GM04503 (cell line): ENCODE measurements around the gene ZNF275.
"Not testable (repeated sequence)": the region's sequence is repeated elsewhere in the genome, so short reads cannot be mapped to it uniquely, and the experiment has no call there.

Experiments used
- DNase-seq: peaks from one replicate; pipeline ENCODE4 v3.0.0-alpha.2; 2012; ENCODE audit warnings: low read depth

The ZNF275 gene, protein sequence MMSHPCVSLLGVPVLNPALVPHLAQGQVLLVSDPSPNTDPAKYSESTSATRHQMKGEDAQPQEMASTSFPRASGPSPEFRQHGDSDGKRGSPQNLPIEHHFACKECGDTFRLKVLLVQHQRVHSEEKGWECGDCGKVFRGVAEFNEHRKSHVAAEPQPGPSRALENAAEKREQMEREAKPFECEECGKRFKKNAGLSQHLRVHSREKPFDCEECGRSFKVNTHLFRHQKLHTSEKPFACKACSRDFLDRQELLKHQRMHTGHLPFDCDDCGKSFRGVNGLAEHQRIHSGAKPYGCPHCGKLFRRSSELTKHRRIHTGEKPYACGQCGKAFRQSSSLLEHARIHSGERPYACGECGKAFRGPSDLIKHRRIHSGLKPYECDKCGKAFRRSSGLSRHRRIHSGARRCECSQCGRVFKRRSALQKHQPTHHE

DNA sequence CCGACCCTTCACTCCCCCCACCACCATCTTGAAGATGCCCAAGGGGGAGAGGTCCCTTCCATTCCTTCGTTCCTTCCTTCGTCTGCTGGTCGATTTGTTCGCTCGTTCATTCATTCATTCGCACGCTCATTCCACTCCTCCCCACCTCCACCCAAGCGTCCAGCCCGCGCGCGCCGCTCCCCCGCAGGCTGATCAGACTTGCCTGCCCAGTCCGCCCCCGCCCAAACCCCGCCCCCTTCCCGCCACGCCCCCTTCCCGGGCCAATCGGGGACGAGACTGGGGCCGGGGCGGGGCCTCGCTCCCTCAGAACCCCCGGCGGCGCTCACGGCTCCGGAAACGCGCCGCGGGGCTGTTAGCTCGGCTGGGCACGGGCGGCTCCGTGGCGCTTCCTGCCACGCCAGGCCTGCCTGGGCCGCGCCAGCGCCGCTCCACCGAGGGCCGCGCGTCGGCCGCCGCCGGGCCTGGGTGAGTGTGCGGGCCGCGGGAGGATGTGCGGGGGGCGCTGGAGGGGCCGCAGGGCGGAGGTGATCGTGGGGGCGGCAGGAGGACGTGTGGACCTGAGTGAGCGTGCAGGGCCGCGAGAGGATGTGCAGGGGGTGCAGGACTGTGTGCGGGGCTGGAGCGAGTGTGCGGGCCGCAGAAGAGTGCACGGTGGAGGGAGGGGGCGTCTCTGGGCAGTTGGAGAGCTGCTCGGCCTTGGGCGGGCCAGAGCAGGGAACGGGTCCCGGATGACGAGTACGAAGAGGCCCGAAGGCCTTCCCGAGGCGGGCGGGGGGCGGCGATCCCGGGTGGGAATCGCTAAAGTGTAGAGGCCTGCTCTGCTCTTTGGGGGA is at the start of gene ZNF275:
Gene ZNF275 (plus strand): TSS at position 333 of the 833 bp plus-strand sequence. CDS start 2,527 bp downstream, outside the sequence.
- peak; percentile 15 for DNase-seq

DNA sequence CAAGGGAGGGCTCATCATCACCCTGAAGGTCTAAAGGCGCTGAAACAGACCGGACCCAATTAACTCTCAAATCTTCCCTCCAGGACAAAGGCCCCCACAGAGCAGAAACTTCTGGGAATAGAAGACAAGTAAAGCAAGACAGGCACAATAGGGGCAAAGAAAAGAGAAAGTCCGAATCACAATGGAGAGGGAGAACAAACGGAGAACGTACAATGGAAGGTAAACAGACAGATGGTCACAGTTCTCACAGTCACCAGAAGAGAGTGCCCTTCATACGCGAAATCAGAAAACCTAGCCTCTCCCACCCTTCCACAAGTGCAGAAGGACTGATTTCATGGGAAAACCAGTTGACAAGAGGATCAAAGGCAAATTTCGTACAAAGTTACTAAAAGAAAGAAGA is 48.3 kb upstream of the ZNF275 start:
- DNase-seq = not testable (repeated sequence)

DNA sequence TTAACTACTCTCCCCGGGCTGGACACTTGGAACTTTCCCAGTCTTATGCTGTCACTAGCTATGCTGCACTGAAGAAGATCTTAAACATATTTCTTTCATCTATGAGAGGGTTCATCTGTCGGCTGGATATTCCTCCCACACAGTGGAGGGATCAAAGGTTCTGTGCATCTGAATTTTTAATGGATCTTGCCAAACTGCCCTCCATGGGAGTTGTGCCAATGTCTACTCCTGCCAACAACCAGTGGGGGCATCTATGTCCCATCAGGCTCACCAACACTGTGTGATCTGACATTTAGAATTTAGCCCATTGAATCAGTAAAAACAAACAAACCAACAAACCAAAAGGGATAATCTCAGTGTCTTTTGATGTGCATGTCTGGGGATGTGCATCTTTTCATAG is 45.1 kb upstream of the ZNF275 start:
- DNase-seq = not testable (repeated sequence)

DNA sequence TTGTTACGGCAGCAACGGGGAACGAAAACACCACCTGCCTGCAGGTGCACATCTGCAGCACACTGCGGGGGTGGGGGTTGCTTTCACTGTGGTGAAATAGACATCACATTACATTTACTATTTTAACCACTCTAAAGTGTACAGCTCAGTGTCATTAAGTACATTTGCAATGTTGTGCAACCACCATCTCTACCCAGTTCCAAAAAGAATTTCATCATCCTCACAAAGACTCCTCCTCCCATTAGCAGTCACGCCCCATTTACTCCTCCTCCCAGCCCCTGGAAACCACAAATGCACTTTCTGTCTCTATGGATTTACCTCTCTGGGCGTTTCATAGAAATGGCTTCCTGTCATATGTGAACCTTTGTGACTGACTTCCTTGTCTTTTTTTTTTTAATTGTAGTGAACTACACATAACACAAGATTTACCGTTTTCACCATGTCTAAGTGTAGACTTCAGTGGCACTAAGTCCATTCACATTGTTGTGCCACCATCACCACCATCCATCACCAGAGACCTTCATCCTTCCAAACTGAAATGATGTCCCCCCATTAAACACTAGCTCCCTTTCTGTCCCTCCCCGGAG is 40.4 kb upstream of the ZNF275 start:
- not testable (repeated sequence) for DNase-seq

DNA sequence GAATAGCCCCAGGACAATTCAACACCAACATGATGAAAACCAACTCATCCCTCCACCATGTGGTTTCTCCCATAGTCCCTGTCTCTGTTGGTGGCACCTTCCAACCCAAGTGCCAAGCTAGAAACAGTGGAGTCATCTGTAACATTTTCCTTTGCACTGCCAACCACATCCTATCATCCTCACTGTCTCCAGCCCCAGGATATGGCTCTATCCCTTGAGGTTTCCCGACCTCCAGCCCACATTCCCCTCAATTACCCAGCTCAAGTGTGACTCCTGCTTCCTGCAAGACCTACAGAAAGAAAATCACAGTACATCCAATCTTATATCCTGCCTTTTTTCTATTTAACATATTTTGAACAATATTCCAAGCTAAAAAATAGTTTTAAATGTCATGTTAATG is 36.6 kb upstream of the ZNF275 start:
- DNase-seq = no peak

DNA sequence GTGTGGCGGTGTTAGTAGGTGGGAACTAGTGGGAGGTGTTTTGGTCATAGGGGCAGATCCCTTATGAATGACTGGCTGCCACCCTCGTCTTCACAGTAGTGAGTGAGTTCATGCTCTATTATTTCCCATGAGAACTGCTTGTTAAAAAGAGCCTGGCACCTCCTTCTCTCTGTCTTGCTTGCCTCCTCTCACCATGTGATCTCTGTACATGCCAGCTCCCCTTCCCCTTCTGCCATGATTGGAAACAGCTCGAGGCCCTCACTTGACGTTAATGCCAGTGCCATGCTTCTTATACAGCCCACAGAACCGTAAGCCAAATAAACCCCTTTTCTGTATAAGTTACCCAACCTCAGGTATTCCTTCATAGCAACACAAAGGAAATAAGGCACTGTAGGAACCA is 34.1 kb upstream of the ZNF275 start:
- no peak for DNase-seq

DNA sequence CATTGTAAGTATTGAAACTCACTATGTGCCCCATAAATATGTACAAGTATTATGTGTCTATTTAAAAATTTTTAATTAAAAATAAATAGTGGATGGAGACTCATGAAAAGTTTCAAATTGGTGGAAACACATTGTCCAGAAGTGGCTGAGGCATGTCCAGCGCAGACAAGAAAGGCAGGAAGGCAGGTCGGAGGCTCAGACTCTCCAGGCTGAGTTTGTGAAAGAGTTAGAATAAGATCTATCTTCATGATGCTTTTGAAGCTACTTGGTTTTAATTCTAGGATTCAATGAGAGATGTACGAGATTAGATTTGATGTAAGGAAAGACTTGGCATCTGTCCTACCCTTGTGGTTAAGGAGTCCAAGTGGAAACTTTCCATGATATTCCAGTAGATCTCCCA is 32.2 kb upstream of the ZNF275 start:
- DNase-seq = no peak

DNA sequence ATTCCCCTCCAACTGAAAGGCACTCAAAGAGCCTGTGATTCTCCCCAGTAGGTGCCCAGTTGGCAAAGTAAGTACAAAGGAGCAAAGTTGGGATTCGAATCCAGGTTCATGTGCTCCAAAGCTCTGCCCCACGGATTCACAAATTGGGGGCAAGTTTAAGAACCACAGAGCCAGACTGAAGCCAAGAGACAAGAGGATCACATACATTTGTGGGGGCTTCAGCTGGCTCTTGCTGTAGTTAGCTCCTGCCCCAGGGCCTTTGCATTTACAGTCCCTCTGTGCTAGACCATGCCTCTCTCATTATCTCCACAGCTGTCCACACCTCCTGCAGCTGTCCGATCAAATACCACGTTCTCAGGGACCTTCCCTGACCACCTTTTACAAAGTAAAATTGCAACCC is 31.2 kb upstream of the ZNF275 start:
- DNase-seq = no peak

DNA sequence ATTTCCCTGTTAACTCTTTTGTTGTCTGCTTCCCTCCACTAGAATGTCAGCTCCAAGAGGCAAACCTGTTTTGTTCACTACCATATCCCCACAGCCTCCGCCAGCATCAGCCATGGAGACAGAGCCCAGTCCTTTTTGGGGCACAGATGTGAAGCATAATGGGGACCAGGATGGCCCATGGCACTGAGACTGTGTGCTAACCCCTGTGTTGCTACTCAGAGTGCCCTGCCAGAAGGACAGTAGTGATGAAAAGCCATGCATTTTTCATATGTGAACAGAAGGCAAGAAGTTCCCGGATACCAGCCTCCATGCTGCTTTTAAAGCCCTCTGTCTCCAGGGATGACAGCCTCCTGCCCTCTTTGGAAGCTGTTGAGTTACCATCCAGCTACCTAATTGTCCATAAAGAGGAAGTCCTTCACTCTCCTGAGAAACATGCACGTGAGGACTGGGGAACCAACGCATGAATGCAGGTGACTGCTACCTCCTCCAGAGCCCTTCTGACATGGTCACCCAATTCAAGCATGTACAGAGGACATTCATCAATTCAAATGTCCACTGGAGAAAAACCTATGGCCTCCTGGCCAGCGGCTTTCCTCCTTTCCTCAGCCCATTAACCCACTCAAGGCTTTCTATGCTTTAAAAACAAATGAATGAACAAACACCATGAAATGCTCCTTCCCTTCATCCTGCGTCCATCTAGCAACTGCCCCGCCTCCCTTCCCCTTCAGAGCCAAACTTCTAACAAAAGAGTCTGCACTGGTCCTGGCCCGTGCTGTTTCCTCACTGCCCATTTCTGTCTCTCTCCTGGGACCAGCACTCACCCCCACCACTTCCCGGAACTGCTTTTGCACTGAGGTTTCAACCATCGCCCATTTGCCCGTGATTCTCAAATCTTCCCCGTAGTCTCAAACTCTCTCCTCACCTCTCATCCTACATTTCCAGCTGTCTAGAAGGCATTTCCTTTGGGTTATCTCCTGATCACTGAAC is 30.4 kb upstream of the ZNF275 start:
- no peak for DNase-seq

DNA sequence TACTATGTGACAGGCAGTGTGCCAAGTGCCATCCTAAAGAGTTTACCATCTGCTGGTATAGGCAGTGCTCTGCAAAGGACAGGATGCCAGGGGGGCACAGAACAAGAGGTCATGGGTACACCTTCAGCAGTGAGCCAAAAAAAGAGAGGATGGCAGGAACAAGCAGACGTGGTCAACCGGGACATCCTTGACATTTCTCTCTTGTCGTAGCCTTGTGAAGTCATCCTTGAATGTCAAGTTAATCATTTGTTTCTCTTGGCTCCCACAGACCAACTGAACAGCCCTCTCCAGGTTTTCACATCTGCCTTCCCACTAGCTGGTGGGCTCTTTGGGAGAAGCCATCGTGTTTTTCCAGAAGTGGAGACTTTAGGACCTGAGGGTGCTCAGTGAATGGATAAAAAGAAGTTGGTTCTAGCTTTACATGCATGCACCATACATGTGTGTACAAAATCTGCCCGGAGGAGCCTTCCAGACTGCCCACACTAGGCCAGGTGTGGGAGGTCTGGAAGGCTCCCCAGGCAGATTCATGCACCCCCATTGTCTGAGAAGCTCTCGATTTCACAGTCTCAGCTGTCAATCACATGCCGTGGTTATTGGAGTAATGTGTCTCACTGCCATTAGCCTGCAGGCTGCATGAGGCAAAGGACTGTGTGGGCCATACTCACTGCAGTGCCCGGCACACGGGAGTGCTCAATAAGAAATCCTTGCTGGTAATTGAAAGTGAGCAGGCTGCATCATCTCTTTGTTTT is 28.8 kb upstream of the ZNF275 start:
- DNase-seq = no peak

DNA sequence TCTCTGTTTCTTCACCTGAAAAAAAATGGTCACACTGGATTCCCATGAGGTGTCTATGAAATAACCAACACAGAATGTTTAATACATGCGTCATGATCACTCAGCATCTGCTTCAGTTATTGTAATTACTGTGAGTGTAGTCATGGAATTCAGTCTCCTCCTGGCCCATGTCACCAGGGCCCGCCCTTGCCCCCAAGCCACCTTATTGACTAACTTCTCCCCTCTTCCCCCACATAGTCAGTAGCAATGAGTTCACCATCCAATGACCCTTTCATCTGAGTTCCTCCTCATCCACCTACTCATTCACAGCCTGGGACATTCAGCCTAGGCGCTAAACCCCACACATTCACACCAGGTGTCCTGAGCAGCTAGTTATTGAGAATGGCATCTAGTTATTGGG is 28.0 kb upstream of the ZNF275 start:
- DNase-seq = no peak

DNA sequence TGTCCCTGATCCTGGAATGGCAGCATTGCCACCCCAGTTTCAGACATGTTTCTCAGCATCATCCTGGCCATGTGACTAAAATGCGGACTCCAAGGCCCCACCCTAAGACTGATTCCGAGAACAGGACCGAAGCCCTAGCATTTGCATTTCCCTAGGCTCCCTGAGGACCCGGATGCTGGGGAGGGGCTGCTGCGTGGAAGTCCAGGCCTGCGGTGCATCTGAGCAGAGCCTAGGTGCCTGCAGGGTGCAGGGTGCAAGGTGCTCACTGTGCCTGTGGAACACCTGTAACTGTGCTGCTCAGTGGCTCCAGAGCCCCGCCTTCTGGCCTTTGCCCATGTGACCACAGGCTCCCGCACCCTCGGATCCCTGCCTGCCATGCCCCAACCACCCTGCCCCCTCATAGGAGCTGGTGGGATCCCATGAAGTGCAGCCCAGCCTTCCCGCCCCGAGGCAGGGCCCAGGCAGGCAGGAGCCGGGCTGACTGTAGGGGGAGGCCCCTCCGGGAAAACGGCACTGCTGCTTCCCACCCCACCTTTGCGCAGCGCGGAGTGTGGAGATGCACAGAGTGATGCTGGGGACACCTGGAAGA is 27.3 kb upstream of the ZNF275 start:
- DNase-seq = no peak

DNA sequence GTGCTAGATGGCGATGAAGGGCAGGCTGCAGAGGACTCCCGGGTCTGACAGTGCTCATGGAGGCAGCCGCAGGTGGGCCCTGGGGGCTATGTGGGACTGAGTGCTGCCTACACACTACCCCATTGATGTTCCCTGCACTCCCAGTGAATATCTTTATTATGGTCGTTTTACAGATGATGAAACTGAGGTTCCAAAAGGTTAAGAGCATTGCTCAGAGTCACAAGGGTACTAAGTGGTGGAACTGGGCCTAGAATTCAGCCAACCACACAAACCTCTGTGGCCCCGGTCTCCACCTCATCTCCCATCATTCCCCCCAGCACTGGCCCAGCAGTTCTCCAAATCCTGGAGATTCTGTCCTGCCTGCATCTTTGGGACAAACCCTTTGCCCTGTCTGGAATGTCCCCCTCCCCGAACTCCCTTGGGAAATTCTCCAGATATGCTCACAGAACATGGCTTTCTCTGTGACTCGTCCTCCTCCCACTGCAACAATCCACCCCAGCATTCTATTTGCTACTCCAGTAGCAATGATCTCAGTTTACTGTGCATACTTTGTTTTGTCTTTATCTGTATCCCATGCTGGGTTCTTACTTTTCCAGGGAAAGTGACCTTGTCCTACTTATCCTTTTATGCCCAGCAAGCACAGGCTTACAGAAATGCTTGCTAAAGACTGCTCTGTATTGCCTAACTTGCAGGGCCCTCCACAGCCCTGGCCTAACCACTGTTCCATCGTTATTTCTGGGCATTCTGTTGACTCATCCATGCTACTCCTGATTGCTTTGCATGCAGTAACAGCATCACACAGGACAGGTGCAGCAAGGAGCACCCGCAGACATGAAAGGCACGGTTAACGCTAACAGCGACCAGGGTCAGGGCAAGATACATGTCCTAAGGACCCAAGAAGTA is 26.4 kb upstream of the ZNF275 start:
- no peak for DNase-seq

DNA sequence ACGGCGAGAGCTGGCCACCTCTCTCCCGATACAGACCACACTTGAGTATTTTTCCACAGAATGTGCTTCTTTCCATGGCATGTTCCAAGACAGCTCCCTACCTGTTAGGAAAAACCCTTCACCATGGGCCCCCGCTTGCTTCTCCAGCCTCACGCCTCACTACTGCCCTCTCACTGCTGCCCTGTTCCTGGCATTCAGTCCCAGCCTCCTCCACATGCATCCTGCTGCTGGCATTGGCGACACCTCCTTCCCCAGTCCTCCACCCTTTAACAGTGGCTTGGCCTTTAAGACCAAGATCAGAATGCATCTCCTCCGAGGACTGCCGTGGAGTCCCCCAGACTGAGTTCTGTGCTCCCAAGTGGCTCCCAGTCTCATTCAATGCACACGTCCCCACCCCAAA is 23.1 kb upstream of the ZNF275 start:
- DNase-seq = no peak

DNA sequence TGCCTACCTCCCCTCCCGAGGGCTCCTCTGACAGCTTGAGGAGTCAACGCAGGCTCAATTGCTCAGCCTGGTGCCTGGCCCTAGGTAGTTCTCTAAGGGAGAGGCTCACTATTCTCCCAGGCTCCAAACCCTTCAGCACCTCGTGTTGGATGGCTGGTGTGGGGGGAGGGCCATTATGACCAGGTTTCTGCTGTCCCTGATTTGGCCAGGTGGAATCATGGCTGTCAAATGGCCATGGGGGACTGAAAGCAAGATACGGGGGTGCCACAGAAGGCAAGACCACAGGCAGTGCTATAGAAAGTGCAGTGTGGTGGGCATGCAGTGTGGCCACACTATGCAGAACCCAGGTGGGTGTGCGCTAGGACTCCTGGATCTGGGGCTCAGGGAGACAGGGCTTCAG is 21.9 kb upstream of the ZNF275 start:
- DNase-seq = no peak

DNA sequence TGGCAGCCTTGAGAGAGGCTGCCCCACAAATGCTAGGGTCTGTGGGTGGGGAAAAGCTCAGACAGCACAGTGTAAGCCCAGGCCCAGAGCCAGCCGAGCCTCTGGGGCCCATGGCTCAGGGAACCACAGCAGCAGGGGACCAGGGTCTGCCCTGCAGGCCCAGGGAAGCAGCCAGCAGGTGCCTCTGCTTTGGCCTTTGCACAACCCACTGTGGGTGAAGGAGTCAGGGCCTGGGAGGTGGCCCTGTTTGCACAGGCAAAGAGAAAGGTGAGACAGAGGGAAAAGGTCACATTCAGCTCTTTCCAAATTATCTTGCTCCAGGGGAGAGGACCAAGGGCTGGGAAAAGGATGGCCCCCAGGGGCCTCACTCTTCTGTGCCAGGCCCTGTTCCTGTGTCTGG is 21.1 kb upstream of the ZNF275 start:
- no peak for DNase-seq

DNA sequence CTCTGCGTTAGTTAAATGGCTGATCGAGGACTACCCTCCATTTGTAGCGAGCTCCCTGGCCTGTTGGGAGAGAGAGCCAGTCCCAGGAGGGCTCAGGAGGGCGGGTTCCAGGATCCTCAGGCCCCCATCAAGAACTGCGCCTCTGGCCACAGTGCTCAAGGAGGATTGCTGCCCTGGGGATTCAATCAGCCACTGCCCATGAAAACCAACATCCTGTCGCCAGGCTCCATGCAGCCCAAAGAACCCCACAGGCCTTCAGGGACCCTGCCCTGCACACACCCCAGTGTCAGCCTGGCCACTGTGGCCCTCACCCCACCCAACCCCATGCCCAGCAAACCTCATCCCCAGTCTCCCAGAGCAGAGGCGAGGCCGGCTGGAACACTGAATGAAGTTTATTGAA is 16.6 kb upstream of the ZNF275 start:
- no peak for DNase-seq

DNA sequence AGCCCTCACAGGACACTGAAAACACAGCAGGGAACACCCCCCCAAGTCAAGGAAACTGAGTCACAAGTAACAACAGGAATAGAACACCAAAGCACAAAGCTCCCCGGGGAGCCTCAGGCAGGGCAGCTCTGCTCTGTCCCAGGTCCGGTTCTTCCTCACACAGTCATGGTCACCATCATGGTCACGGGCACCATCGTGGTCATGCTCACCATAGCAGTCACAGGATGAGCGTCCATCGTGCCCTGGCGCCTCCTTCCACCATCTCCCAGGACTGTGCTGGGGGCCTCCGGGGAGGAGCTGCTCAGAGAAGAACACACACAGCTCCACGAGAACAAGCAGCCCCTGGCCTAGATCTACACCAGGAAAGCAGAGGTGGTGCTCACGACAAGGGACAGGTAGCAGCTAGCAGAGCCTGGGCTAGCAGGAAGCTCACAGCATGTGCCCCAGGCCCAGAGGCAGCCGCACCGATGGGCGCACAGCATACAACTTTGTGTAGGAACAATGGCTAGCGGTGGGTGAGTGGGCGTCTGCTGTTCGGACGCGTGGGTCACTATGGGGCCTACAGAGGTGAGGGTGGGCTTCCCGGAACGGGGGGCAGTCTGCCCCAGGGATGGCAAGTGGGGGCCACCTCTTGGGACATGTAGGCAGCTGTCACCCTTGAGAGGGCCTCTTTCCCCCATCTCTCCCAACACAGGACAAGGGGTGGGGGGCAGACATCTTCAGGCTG is 15.8 kb upstream of the ZNF275 start:
- DNase-seq = no peak

DNA sequence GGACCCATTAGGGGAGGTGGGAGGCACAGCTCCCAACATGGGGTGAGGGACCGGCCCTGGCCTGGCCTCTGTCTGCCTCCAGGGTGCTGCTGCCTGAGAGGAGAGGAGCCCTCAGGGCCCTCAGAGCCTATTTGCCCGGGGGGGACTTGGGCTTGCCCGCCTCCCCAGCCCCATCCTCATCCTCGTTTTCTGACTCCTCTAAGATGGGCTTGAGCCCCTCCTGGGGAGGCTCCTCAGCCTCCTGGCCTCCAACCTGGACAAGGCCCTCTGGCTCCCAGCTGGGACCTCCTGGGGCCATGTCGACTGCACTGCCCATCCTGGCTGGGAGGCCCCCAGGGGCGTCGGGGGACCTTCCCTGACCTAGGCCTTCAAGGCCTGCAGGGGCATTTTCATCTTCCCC is 15.1 kb upstream of the ZNF275 start:
- no peak for DNase-seq
